ENCODE results near the gene TLE1.

TLE1 gene

DNA sequence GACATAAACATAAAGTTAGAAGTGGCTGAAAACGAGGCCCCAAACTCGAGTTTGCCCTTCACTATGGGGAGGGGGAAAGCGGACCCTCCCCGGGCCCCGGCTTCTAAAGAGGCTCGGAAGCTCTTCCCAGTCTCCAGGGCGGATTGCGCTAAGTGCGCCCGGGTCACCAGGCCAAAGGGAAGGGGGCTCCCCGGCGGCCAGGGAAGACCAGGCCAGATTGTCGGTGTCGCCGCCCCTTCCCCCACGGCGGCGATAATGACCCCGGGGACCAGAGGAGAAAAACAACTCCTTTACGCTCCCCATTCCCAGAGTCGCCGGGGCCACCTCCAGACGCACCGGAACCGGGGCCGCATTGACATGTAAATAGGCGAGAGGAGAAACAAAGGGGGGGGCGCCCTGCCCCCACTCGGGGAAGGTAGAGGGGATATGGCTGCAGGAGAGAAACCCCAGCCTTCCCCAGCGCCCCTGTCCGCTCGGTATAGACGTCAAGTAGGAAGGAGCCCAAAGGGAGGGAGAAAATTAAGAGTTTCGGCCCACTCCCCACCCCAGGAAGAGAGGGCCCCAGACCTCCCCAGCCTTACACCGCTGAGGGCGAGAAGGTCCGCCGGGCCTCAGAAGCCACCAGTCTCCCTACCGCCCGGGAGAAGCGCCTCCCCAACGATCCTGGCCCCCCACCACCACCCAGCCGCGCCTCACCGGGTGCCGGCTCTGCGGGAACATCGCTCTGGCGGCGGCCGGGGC, 1.7 kb downstream of the TLE1 start:
- peak; percentile 14 for DNase-seq (ENCODE audit: low read depth)
- H3K4me3 ChIP-seq (ENCODE audit: low read depth, low read length) = peak overlapping the region; percentile 28
- TF ChIP-seq, protein P1, sequence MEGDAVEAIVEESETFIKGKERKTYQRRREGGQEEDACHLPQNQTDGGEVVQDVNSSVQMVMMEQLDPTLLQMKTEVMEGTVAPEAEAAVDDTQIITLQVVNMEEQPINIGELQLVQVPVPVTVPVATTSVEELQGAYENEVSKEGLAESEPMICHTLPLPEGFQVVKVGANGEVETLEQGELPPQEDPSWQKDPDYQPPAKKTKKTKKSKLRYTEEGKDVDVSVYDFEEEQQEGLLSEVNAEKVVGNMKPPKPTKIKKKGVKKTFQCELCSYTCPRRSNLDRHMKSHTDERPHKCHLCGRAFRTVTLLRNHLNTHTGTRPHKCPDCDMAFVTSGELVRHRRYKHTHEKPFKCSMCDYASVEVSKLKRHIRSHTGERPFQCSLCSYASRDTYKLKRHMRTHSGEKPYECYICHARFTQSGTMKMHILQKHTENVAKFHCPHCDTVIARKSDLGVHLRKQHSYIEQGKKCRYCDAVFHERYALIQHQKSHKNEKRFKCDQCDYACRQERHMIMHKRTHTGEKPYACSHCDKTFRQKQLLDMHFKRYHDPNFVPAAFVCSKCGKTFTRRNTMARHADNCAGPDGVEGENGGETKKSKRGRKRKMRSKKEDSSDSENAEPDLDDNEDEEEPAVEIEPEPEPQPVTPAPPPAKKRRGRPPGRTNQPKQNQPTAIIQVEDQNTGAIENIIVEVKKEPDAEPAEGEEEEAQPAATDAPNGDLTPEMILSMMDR (IDR thresholded peaks at IDR 0.05; ENCODE audit: low read depth, low read length) = no peak
- TF ChIP-seq, protein P2, sequence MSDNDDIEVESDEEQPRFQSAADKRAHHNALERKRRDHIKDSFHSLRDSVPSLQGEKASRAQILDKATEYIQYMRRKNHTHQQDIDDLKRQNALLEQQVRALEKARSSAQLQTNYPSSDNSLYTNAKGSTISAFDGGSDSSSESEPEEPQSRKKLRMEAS (IDR thresholded peaks at IDR 0.05; ENCODE audit: low read depth, low read length) = no peak
- TF ChIP-seq MYC (IDR thresholded peaks at IDR 0.05; ENCODE audit: low read depth, low read length) (no peak), POLR2A (IDR thresholded peaks at IDR 0.05; ENCODE audit: extremely low read depth, insufficient read length) (no peak)

- peak; percentile 64 for DNase-seq (ENCODE audit: low read depth)
- H3K4me3 ChIP-seq (ENCODE audit: low read depth, low read length) = peak overlapping the region; percentile 28
- TF ChIP-seq MYC (IDR thresholded peaks at IDR 0.05; ENCODE audit: low read depth, low read length) (no peak), POLR2A (IDR thresholded peaks at IDR 0.05; ENCODE audit: extremely low read depth, insufficient read length) (no peak)
- TF ChIP-seq, protein P2 (IDR thresholded peaks at IDR 0.05; ENCODE audit: low read depth, low read length) = no peak
- TF ChIP-seq, protein P1 (IDR thresholded peaks at IDR 0.05; ENCODE audit: low read depth, low read length) = no peak
Observed at GRCh38 chr9:81686614-81687520, 2.5 kb downstream of the TLE1 start.

DNA sequence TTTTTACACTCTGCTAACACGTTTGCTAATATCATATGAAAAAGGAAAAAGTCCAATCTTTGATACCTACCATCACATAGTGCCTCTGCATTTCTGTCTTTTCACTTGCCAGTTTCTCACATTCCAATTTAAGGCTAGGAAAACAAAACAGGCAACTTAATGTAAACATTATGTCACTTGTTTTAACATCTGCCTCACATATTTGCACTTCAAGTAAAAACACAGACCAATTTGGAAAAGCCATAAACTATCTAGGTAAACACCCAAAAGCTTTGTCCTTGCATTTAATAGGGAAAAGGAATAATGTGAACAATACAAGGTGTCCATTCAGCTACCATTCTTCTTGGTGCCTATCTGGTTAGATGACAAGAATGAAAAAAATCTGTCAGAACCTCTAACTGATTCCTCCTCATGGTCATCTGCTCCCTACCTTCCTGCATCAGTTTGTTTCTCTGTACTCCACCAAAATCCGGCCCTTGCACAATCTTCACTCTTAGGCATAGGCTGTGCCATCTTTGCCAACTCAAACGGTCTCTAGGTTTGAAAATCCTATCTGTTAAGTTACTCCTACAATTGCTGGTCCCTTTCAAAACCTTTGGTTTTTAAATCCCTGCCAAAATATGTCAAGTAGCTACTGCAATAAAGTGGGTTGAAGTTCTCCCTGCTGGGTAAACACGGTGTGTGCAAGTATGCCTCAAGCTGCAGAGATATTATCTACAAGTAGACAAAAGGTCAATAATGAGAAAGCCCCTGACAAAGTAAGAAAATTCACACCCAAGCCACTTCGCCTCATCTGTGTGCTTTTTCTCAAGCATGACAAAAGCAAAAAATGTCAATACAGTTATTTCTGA, 3.4 kb downstream of the TLE1 start:
- TF ChIP-seq, protein P1 (IDR thresholded peaks at IDR 0.05; ENCODE audit: low read depth, low read length) = no peak
- TF ChIP-seq, protein P2 (IDR thresholded peaks at IDR 0.05; ENCODE audit: low read depth, low read length) = no peak
- no peak for TF ChIP-seq MYC (IDR thresholded peaks at IDR 0.05; ENCODE audit: low read depth, low read length)
- TF ChIP-seq POLR2A (IDR thresholded peaks at IDR 0.05; ENCODE audit: extremely low read depth, insufficient read length) = no peak
- no peak for DNase-seq (ENCODE audit: low read depth)
- no peak overlapping the region for H3K4me3 ChIP-seq (ENCODE audit: low read depth, low read length)

DNA sequence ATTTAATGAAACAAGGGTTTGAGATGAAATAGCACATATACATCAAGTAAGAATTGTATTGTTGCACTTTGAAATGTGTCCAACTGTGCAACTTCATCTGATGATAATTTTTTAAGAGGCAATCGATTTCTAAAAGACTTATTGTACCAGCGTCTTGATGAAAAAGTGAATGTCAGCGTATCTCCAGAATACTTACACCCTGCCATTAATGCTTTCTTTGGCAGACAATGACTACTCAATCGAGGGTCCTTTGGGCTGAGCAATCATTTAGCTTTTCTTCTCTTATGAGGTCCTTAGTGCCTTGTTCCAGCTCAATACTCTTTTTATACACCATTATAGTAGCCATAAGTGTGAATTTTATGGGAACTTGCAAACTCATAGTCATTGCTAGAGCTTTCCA, 4.7 kb downstream of the TLE1 start:
- no peak for TF ChIP-seq MYC (IDR thresholded peaks at IDR 0.05; ENCODE audit: low read depth, low read length)
- TF ChIP-seq, protein P1 (IDR thresholded peaks at IDR 0.05; ENCODE audit: low read depth, low read length) = no peak
- TF ChIP-seq, protein P2 (IDR thresholded peaks at IDR 0.05; ENCODE audit: low read depth, low read length) = no peak
- no peak for TF ChIP-seq POLR2A (IDR thresholded peaks at IDR 0.05; ENCODE audit: extremely low read depth, insufficient read length)
- no peak for DNase-seq (ENCODE audit: low read depth)
- no peak overlapping the region for H3K4me3 ChIP-seq (ENCODE audit: low read depth, low read length)

DNA sequence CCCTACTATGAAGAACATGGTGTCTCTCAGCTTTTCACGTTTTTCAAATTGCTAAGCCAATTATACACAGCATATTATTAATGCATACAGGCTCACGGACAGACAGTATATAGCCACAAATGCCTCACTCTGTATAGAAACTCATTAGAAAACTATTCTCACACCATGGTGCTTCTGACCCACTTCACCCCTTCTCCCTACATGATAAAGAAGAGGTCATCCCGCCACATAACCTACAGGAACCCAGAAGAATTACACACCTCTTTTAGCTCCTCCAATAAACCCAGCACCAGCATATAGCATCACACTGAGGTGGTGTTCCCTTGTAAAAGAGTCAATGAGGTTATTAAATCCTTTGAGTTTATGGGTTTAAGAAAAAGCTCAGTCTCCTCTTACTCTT, 5.6 kb downstream of the TLE1 start:
- H3K4me3 ChIP-seq (ENCODE audit: low read depth, low read length) = no peak overlapping the region
- no peak for TF ChIP-seq POLR2A (IDR thresholded peaks at IDR 0.05; ENCODE audit: extremely low read depth, insufficient read length)
- TF ChIP-seq, protein P2 (IDR thresholded peaks at IDR 0.05; ENCODE audit: low read depth, low read length) = no peak
- TF ChIP-seq, protein P1 (IDR thresholded peaks at IDR 0.05; ENCODE audit: low read depth, low read length) = no peak
- no peak for TF ChIP-seq MYC (IDR thresholded peaks at IDR 0.05; ENCODE audit: low read depth, low read length)
- no peak for DNase-seq (ENCODE audit: low read depth)

All from NB4 (cell line).